K562 (cell line): ENCODE results near the gene TYROBP. TPM values are rescaled to one million over a fixed set of nuclear protein-coding genes. Genes with fewer than 3 reads are reported as not detected.

ENCODE experiments used
- ATAC-seq: fragments of 200-7000 bp; cut with Tn5 transposase; 3 replicates; pipeline ENCODE4 v1.9.1; 2020; ENCODE audit warnings: moderate library complexity
- BruUV-seq: library from RNA; stranded (reverse); fragments of 400-500 nt; replicated peaks from 2 replicates; lab custom pipeline; 2021; lab: Mats Ljungman, UMichigan
- CTCF ChIA-PET: fragments of 300-600 bp; formaldehyde crosslinking; extraction: SDS; loops from one replicate; lab custom pipeline; 2021; ENCODE audit warnings: low intra/inter-chr PET ratio; lab: Yijun Ruan, JAX
- POLR2A ChIA-PET: fragments of 300-600, 350-650 bp; sonication (Branson Sonifier 250); formaldehyde crosslinking; extraction: SDS; loops from one replicate; lab custom pipeline; 2021; ENCODE audit warnings: antibody characterized with exemption, inconsistent platforms; lab: Yijun Ruan, JAX
- DNase-seq, 4 experiments: peaks; one replicate each; pipeline versions ENCODE4 v3.0.0 to v3.0.0-alpha.2; 2011 to 2018; ENCODE audit warnings: low spot score in 3 of 4, mixed read lengths in 3 of 4; ENCODE audit errors: extremely low read depth in 1 of 4
- FAIRE-seq: peaks from 2 replicates; lab custom pipeline; 2011; peaks lifted over from hg19 to GRCh38; lab: Jason Lieb, UNC
- H2AFZ ChIP-seq: 2 replicates; pipeline ENCODE4 v1.6.0; 2011; ENCODE audit warnings: low read depth, low read length, control low read depth, inconsistent platforms
- H3K27ac ChIP-seq: fragments of 200-600 bp; 3 replicates; pipeline ENCODE4 v1.8.0; 2011; ENCODE audit warnings: low read depth, mild to moderate bottlenecking, control low read depth, inconsistent platforms, low read length, moderate library complexity, mixed read lengths; ENCODE audit errors: extremely low read depth
- H3K27me3 ChIP-seq, 2 experiments: fragments of 300-600 bp in 1 of 2; 2 replicates in 1 of 2; 3 replicates in 1 of 2; pipeline versions ENCODE4 v1.6.0 to v1.8.0; 2011; ENCODE audit warnings: inconsistent platforms in 2 of 2, low read length in 2 of 2, mild to moderate bottlenecking in 1 of 2, mixed read lengths in 1 of 2, moderate library complexity in 1 of 2; ENCODE audit not compliant: control insufficient read depth in 2 of 2, insufficient read depth in 2 of 2
- H3K36me3 ChIP-seq: fragments of 300-600 bp; 3 replicates; pipeline ENCODE4 v1.8.0; 2011; ENCODE audit warnings: mild to moderate bottlenecking, low read length, inconsistent platforms; ENCODE audit not compliant: control insufficient read depth, insufficient read depth
- H3K4me1 ChIP-seq, 2 experiments: fragments of 200-600 bp in 1 of 2; replicated peaks in 1 of 2; 2 replicates in 1 of 2; 3 replicates in 1 of 2; pipeline versions ENCODE4 v1.5.1 to v1.8.0; 2011; ENCODE audit warnings: inconsistent platforms in 2 of 2, low read length in 2 of 2, mild to moderate bottlenecking in 1 of 2, mixed read lengths in 1 of 2, moderate library complexity in 1 of 2; ENCODE audit not compliant: control insufficient read depth in 2 of 2, insufficient read depth in 2 of 2
- H3K4me2 ChIP-seq: 2 replicates; pipeline ENCODE4 v1.6.1; 2011; ENCODE audit warnings: low read length, control low read depth, inconsistent platforms, mixed read lengths; ENCODE audit not compliant: insufficient read depth
- H3K4me3 ChIP-seq: fragments of 200-600 bp; sonication (generic), shearing (Covaris generic); 2 replicates; pipeline ENCODE4 v1.5.1; 2016; ENCODE audit warnings: control low read depth, inconsistent platforms
- H3K79me2 ChIP-seq: fragments of 200-600 bp; 3 replicates; pipeline ENCODE4 v1.8.0; 2011; ENCODE audit warnings: low read length, inconsistent platforms; ENCODE audit not compliant: control insufficient read depth, insufficient read depth
- H3K9ac ChIP-seq, 2 experiments: 2 replicates each; pipeline versions ENCODE4 v1.6.0 to v1.6.1; 2011; ENCODE audit warnings: low read depth in 2 of 2, low read length in 2 of 2, control low read depth in 1 of 2, inconsistent platforms in 1 of 2, mild to moderate bottlenecking in 1 of 2, mixed read lengths in 1 of 2; ENCODE audit not compliant: insufficient read depth in 1 of 2
- H3K9me1 ChIP-seq: one replicate; pipeline ENCODE4 v1.6.0; 2011; ENCODE audit warnings: inconsistent platforms, mild to moderate bottlenecking, low read length, moderate library complexity; ENCODE audit not compliant: control insufficient read depth, insufficient read depth
- H3K9me3 ChIP-seq: replicated peaks from 2 replicates; pipeline ENCODE4 v1.5.1; 2011; ENCODE audit warnings: low read depth, low read length, inconsistent platforms; ENCODE audit not compliant: control insufficient read depth, insufficient read depth
- H4K20me1 ChIP-seq: replicated peaks from 2 replicates; pipeline ENCODE4 v1.6.1; 2011; ENCODE audit warnings: low read length, inconsistent platforms, mixed read lengths; ENCODE audit not compliant: control insufficient read depth, insufficient read depth
- ELF1 ChIP-seq: fragments of 200-800 bp; sonication (Bioruptor generic); IDR thresholded peaks from 2 replicates; pipeline ENCODE4 v1.6.1; 2016; ENCODE audit warnings: missing genetic modification characterization, missing compliant biosample characterization
- EP400 ChIP-seq: fragments of 450-650 bp; IDR thresholded peaks from 2 replicates; pipeline ENCODE4 v1.6.1; 2017; ENCODE audit warnings: antibody characterized with exemption, mild to moderate bottlenecking, moderate library complexity
- HNRNPUL1 ChIP-seq: fragments of 200-400 bp; formaldehyde crosslinking; IDR thresholded peaks from 2 replicates; pipeline ENCODE4 v1.6.1; 2017; ENCODE audit warnings: low read length
- MCM5 ChIP-seq: fragments of 450-650 bp; IDR thresholded peaks from 2 replicates; pipeline ENCODE4 v1.6.1; 2016; ENCODE audit warnings: low read depth
- REST ChIP-seq, 2 experiments: fragments of 450-650 bp; formaldehyde crosslinking in 1 of 2; IDR thresholded peaks; 2 replicates each; pipeline versions ENCODE4 v1.4.0 to v1.6.1; 2014 to 2020; ENCODE audit warnings: mild to moderate bottlenecking in 2 of 2, borderline replicate concordance in 1 of 2, low read depth in 1 of 2
- TAF1 ChIP-seq: IDR thresholded peaks from 2 replicates; pipeline ENCODE4 v1.6.1; 2011; ENCODE audit warnings: mild to moderate bottlenecking, low read length, moderate library complexity; ENCODE audit not compliant: insufficient read depth, control insufficient read depth, severe bottlenecking; ENCODE audit errors: extremely low read depth
- XRCC4 ChIP-seq: IDR thresholded peaks from one replicate; pipeline ENCODE4 v1.6.1; 2011; ENCODE audit not compliant: insufficient read depth, insufficient read length; ENCODE audit errors: extremely low read depth
- ZC3H8 ChIP-seq: fragments of 450-650 bp; IDR thresholded peaks from 2 replicates; pipeline ENCODE4 v1.6.1; 2017
- ZFP30 ChIP-seq: fragments of 250-450 bp; sonication (Bioruptor Pico); IDR thresholded peaks from 2 replicates; pipeline ENCODE4 v1.8.0; 2022; ENCODE audit warnings: moderate library complexity, mild to moderate bottlenecking, inconsistent platforms, borderline replicate concordance
- WGBS: fragments of 100-300 bp; shearing (Covaris generic); methylation state at CpG from one replicate; pipeline ENCODE4 v1.1.6; 2016; ENCODE audit warnings: low coverage, mixed read lengths; ENCODE audit not compliant: insufficient coverage; ENCODE audit errors: missing lambda C conversion rate; 5-methylcytosine and 5-hydroxymethylcytosine counted together
- in situ Hi-C: fragments of 300-500 bp; cut with MboI; formaldehyde crosslinking; loops from 4 replicates; pipeline ENCODE4 v1.15.0; 2018; ENCODE audit warnings: inconsistent platforms, mixed read lengths
- intact Hi-C: fragments of 100-400 bp; cut with micrococcal nuclease; formaldehyde crosslinking; loops from 2 replicates; pipeline ENCODE4 v1.14.2; 2022
- polyA plus RNA-seq, 8 experiments: library from polyadenylated mRNA; depleted of rRNA in 4 of 8; stranded (reverse) in 5 of 8; unstranded in 3 of 8; fragments of >200 nt; fragmentation: Nextera tagmentation in 2 of 8; fragmentation: Illumina TruSeq in 1 of 8; extraction: Ambion mirVana in 2 of 8; extraction: Trizol in 1 of 8; gene quantifications; 2 replicates each; pipeline versions ENCODE4 v1.2.1 to v1.2.3, GENCODE V29; 2011 to 2014; ENCODE audit warnings: inconsistent platforms in 1 of 8, missing spikeins in 1 of 8
- total RNA-seq, 7 experiments: library from RNA; depleted of rRNA in 6 of 7; stranded (reverse); fragments of >200 nt in 6 of 7; fragmentation: Illumina TruSeq in 2 of 7; extraction: Trizol in 2 of 7; gene quantifications; 2 replicates each; pipeline versions ENCODE4 v1.2.1 to v1.2.3, GENCODE V29; 2011 to 2021; ENCODE audit warnings: low replicate concordance in 1 of 7

TYROBP gene
- total and polyA plus RNA-seq, 9 of the 15 experiments (the other 6 are each of a cell fraction or from before 2014, with no cell fraction given), result 0.72 to 8.2 (median 2.4) TPM

DNA sequence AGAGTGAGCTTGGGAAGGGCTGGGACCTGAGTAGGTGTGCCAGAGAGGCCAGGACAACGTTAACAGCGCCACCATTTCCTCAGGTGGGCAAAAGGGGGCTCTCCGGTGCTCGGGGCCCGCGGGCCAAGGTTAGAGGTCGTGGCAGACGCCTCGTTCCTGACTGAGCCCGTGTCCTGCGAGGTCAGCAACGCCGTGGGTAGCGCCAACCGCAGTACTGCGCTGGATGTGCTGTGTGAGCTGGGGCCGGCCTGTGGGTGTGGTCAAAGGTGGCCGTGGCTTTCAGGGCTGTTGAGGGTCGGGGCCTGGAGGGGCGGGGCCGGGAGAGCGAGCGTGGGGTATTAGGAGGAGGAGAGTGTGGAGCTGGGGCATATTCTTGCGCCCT is 47.7 kb downstream of the TYROBP start:
- POLR2A ChIA-PET, result interaction anchor here (0.8 to 1.9 kb wide), 3 partner anchors 12 to 242 kb away, joined by 3 to 7 read pairs (median 3); no protein-coding TSS in a partner anchor
- no peak for DNase-seq
- Histone ChIP-seq H3K4me3 (no peak overlapping the region), H3K27ac (no peak overlapping the region), H3K79me2 (no peaks in the 10 kb centered on the region), H3K9ac (peak overlapping the region in 1 of 2 experiments; percentile 66; a peak in 2 of 4 replicates), H3K9me1 (no peaks in the 10 kb centered on the region), H4K20me1 (no peaks in the 10 kb centered on the region), H3K4me1 (peaks cover 13 to 54% of the 10 kb centered on the region in 2 experiments), H3K9me3 (peaks cover 5% of the 10 kb centered on the region; the same call in 1 of the 2 replicates), H3K27me3 (peaks cover 13 to 43% of the 10 kb centered on the region in 2 experiments; a peak in 3 of 5 replicates), H3K36me3 (no peaks in the 10 kb centered on the region), H3K4me2 (no peak overlapping the region), H2AFZ (no peak overlapping the region)
- no peak for ATAC-seq
- no TSS peak for BruUV-seq
- CTCF ChIA-PET, result no interaction called here
- TF ChIP-seq ELF1 (tag) (no peak), REST (IDR thresholded peaks at IDR 0.05; ENCODE audit: borderline replicate concordance) (no peak), REST (CRISPR knock-in tag; IDR thresholded peaks at IDR 0.05; ENCODE audit: low read depth) (no peak), ZC3H8 (no peak), ZFP30 (no peak), XRCC4 (no peak), EP400 (no peak), MCM5 (no peak), HNRNPUL1 (no peak), TAF1 (no peak)
- FAIRE-seq, result no peak
- intact Hi-C loops (no loop called here), in situ Hi-C loops (no loop called here)
- 13% methylated on average over 21 of the region's 24 CpGs for WGBS
